ENCODE results near the gene MAPK8IP1. TPM values are rescaled to one million over a fixed set of nuclear protein-coding genes. Genes with fewer than 3 reads are reported as not detected.

The MAPK8IP1 gene
- total RNA-seq, 2 experiments from 2014 or later = 0.56 to 0.64 TPM

DNA sequence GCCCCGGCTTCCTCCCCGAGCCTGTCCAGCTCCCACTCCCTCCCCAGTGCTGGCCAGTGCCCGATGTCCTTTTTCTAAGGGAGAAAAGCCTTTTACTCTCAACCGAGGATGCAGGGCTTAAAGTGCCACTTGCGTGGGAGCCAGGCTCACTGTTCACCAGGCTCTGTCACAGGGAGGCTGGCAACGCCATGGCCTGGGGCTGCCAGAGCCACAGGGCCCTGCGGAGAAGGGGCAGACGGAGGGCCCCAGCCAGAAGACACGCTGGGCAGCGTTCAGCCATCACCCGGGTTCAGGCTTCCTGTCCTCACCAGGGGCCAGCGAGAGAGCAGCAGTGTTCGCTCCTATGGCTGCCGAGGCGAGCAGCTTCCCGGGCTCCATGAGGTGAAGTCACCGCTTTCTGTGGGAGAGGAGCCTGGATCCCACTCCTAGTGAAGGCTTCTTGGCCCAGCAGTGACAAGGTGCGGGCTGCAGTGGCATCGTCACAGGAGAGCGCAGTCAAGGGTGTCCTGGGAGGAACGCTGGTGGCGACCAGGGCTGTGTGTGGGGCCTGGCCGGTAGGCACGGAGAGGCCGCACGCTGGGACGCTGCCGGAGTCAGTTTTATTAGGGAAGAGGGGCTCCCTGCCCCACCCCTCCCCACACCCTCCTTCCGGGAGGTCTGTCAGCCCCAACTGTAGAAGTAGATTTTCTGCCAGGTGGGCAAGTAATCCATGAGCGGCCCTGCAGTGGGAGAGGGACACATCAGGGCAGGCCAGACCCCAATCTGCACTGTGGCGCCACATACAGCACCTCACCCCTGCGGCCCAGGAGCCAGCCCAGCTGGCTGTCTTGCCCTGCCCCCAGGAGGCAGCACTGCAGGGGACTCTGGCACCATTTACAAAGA is 24.4 kb downstream of the MAPK8IP1 start:
- Mint-ChIP-seq H3K9me3 (no peaks in the 10 kb centered on the region), H3K27ac (no peak overlapping the region), H3K4me1 (peaks cover 5% of the 10 kb centered on the region), H3K36me3 (ENCODE audit: low read depth) (peaks cover 15% of the 10 kb centered on the region), H3K4me3 (no peak overlapping the region), H3K27me3 (no peaks in the 10 kb centered on the region)
- DNase-seq = no peak
- CTCF ChIA-PET = no interaction called here
- POLR2A ChIA-PET = no interaction called here

DNA sequence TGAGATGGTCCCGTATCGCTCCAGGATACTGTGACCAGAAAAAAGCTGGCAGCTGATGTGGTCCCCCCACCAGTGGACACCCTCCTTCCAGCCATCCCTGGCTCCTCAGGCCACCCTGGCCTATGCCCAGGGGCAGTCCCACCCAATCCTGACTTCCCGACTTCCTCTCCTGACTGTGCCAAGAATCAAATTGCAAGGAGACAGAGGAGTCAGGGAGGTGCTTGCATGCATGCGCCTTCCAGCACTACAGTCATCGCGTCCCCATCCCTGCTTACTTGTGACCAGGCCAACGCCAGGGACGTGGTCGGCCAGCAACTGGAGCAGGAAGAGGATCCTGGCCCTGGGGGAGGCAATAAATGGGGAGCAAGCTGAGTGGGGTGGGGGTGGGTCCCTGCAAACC is 25.2 kb downstream of the MAPK8IP1 start:
- H3K9me3 Mint-ChIP-seq = no peaks in the 10 kb centered on the region
- peaks cover 8% of the 10 kb centered on the region for H3K4me1 Mint-ChIP-seq
- no peak overlapping the region for H3K27ac Mint-ChIP-seq
- ChIA-PET POLR2A (no interaction called here), CTCF (no interaction called here)
- peaks cover 20% of the 10 kb centered on the region for H3K36me3 Mint-ChIP-seq (ENCODE audit: low read depth)
- H3K4me3 Mint-ChIP-seq = no peak overlapping the region
- no peak for DNase-seq
- no peaks in the 10 kb centered on the region for H3K27me3 Mint-ChIP-seq

DNA sequence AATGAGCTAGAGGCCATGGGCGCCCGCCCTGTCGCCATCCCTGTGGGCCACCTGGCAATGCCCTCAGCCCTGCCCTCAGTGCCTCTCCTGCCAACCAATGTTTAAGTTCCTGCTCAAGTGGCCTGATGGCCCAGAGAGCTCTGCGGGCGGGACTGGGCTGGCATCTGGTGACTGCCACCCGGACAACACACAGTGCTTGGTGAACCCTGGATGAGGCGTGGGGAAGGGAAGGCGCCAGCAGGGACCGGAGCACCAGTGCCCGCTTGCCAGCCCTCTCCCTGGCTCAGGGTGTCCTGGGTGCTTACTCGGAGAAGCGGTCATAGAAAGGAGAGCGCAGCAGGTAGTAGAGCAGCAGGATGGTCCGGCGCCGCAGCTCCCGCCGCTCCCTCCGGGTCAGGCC is 28.1 kb downstream of the MAPK8IP1 start:
- H3K4me3 Mint-ChIP-seq = no peak overlapping the region
- no peaks in the 10 kb centered on the region for H3K27me3 Mint-ChIP-seq
- no peak for DNase-seq
- POLR2A ChIA-PET = no interaction called here
- no peaks in the 10 kb centered on the region for H3K9me3 Mint-ChIP-seq
- peaks cover 22% of the 10 kb centered on the region for H3K36me3 Mint-ChIP-seq (ENCODE audit: low read depth)
- CTCF ChIA-PET = interaction anchor here (0.9 to 1.4 kb wide), 3 partner anchors 13 to 26 kb away, joined by 3 read pairs; no protein-coding TSS in a partner anchor
- H3K4me1 Mint-ChIP-seq = peaks cover 23% of the 10 kb centered on the region
- no peak overlapping the region for H3K27ac Mint-ChIP-seq

DNA sequence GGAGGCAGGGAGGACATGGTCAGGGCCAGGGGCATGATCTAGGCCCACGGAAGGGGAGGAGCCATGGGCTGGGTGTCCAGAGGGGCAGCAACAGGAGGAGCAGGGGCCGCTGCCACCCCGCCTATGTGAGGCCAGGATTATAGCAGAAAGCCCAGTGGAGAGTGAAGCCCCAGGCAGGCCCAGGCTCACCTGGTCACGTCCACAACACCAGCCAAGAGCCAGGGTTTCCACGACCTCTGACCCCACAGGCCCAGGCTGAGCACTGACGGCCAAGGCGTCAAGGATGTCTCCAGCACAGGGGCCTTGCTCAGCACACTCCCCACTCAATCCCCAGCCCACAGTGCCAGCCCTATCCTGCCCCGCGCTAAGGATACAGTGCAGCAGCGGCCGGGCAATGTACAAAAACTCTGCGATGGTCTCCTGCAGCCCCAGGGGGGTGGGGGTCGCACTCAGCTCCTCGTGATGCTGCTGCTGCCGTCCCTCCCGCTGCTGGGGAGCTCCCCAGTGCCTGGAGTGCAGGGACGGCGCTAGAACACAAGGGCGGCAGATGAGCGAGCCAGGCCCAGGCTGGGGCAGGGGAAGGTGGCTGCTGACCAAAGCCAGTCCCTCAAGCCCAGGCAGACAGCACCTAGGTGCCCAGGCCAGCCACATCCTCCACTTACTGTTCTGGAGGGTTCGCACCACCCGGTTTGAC is 28.6 kb downstream of the MAPK8IP1 start:
- H3K4me3 Mint-ChIP-seq = no peak overlapping the region
- no peak for DNase-seq
- H3K27me3 Mint-ChIP-seq = no peaks in the 10 kb centered on the region
- POLR2A ChIA-PET = no interaction called here
- peaks cover 22% of the 10 kb centered on the region for H3K36me3 Mint-ChIP-seq (ENCODE audit: low read depth)
- no peak overlapping the region for H3K27ac Mint-ChIP-seq
- CTCF ChIA-PET = interaction anchor here (1.1 kb wide), 1 partner anchor 13 kb away, joined by 3 read pairs; no protein-coding TSS in a partner anchor
- no peaks in the 10 kb centered on the region for H3K9me3 Mint-ChIP-seq
- peaks cover 29% of the 10 kb centered on the region for H3K4me1 Mint-ChIP-seq

DNA sequence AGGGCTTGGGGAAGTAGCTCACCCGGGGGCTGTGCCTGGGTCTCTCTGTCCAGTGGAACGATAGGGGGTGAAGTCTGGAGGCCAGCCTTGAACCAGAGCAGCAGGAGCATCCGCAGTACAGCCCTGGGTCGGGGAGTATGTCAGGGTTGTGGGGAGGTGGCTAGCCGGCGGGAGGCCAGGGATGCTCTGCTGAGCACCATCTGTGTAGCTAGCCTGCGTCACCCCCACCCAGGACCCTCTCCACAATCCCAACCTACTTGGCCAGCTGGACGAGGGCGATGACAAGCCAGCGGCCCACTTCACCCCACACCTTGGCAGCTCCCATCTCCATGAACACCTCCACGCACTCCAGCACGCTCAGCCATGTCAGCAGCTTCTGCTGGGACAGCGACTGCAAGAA is 30.0 kb downstream of the MAPK8IP1 start:
- H3K4me3 Mint-ChIP-seq = no peak overlapping the region
- ChIA-PET CTCF (no interaction called here), POLR2A (no interaction called here)
- no peaks in the 10 kb centered on the region for H3K9me3 Mint-ChIP-seq
- H3K27ac Mint-ChIP-seq = no peak overlapping the region
- no peak for DNase-seq
- no peaks in the 10 kb centered on the region for H3K27me3 Mint-ChIP-seq
- peaks cover 22% of the 10 kb centered on the region for H3K36me3 Mint-ChIP-seq (ENCODE audit: low read depth)
- peaks cover 40% of the 10 kb centered on the region for H3K4me1 Mint-ChIP-seq

DNA sequence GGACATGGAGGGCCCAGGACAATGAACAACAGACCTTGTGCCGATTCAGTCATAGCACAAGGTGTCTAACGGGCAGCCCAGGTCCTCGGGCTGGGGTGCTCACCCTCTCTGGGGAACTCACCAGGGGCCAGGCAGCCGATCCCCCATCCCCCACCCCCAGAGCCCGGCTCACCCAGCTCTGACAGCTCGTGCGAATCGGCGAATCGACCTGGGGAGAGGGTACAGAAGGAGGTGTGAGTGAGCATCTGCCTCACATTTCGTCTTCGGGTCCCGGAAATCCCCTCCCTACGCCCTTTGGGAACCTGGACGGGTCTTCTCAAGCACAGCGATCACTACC is 31.8 kb downstream of the MAPK8IP1 start:
- ChIA-PET CTCF (interaction anchor here (0.6 to 1.8 kb wide), 2 partner anchors 10 to 971 kb away, joined by 3 read pairs; partner anchors contain the start of gene FREY1), POLR2A (no interaction called here)
- Mint-ChIP-seq H3K9me3 (no peaks in the 10 kb centered on the region), H3K27ac (peak overlapping the region; percentile 99), H3K27me3 (peaks cover 6% of the 10 kb centered on the region), H3K4me1 (peaks cover 43% of the 10 kb centered on the region), H3K4me3 (peak overlapping the region; percentile 93), H3K36me3 (ENCODE audit: low read depth) (peaks cover 17% of the 10 kb centered on the region)
- peak; percentile 38 for DNase-seq

DNA sequence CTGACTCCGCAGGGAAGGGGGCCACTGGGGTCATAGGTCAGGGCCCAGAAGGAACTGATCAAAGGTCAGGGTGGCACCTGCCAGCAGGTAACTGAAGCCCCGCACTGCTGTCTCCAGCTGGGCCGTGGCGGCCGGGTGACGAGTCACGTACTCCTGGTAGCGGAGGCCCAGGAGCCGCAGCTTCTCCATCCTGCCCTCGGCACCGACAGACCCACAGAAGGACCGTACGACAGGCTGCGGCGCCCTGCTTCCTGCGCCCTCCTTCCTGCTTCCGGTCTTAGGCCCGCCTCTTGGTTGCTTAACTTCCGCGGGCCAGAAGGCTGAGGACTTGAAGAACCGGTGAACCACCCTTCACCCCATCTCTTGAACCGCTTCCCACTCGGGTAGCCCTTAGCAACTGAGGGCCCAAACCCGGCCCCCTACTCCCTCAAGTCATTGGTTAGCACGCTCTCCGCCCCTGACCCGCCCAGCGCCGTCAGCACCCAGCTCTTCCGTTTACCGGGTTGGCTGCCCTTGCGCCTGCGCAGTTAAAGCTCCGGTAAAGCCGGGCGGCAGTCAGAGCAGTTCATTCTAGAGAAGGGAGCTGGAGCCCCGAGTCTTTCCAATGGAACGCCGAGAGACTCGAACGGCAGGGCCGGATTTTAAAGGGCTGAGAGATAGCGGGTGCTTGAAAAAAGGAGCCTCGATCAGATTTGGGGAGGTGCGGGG is 32.3 kb downstream of the MAPK8IP1 start, which contains the start of gene PEX16:
TSS of gene PEX16 (minus strand) at position 255 of the 708 bp plus-strand sequence. CDS start at position 189, 66 bp downstream.
- peaks cover 17% of the 10 kb centered on the region for H3K36me3 Mint-ChIP-seq (ENCODE audit: low read depth)
- peak; percentile 97 for DNase-seq
- H3K4me3 Mint-ChIP-seq = peak within 1 kb of the TSS; percentile 93
- peaks cover 6% of the 10 kb centered on the region for H3K27me3 Mint-ChIP-seq
- H3K9me3 Mint-ChIP-seq = no peaks in the 10 kb centered on the region
- H3K4me1 Mint-ChIP-seq = peaks cover 43% of the 10 kb centered on the region
- CTCF ChIA-PET = interaction anchor here (0.6 to 2.8 kb wide), 4 partner anchors 10 to 971 kb away, joined by 3 to 10 read pairs (median 4); partner anchors contain the start of gene FREY1
- peak within 1 kb of the TSS; percentile 99 for H3K27ac Mint-ChIP-seq
- POLR2A ChIA-PET = interaction anchor here (0.6 kb wide), 2 partner anchors 62 to 321 kb away, joined by 3 to 4 read pairs; no protein-coding TSS in a partner anchor

DNA sequence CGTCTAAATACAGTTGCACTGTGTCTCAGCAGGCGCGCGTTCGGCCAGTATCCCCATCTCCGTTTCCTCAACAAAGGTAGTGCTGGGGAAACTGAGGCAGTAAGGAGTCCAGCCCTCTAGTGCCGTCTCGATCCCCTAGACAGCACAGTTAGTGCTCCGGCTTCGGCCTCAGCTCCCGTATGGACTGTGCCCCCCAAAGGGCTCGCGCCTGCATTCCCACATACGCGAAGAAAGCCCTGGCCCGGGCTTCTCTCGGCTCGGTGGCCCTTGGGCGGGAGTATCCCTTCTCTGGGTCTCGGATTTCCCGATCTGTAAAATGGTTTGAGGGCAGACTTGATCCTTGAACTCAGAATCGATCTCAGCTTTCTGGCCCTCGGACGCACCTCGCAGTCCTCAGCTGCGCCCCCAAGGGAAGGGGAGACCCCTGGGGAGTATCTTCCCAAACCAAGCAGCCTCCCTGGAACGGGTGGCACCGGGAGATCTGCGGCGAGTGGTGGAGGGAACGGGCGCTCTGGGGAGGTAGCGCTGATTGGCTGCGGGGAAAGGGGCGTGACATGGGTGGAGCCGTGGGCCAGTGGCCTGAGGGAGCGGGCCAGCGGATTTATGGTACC is 33.0 kb downstream of the MAPK8IP1 start:
- H3K4me3 Mint-ChIP-seq = peak overlapping the region; percentile 93
- H3K36me3 Mint-ChIP-seq (ENCODE audit: low read depth) = peaks cover 19% of the 10 kb centered on the region
- peak; percentile 70 for DNase-seq
- no peaks in the 10 kb centered on the region for H3K9me3 Mint-ChIP-seq
- H3K4me1 Mint-ChIP-seq = peaks cover 46% of the 10 kb centered on the region
- H3K27ac Mint-ChIP-seq = peak overlapping the region; percentile 99
- ChIA-PET CTCF (interaction anchor here (1.1 to 2.8 kb wide), 2 partner anchors 10 to 76 kb away, joined by 4 to 10 read pairs; no protein-coding TSS in a partner anchor), POLR2A (interaction anchor here (0.6 kb wide), 1 partner anchor 9 kb away, joined by 3 read pairs; no protein-coding TSS in a partner anchor)
- H3K27me3 Mint-ChIP-seq = peaks cover 9% of the 10 kb centered on the region

DNA sequence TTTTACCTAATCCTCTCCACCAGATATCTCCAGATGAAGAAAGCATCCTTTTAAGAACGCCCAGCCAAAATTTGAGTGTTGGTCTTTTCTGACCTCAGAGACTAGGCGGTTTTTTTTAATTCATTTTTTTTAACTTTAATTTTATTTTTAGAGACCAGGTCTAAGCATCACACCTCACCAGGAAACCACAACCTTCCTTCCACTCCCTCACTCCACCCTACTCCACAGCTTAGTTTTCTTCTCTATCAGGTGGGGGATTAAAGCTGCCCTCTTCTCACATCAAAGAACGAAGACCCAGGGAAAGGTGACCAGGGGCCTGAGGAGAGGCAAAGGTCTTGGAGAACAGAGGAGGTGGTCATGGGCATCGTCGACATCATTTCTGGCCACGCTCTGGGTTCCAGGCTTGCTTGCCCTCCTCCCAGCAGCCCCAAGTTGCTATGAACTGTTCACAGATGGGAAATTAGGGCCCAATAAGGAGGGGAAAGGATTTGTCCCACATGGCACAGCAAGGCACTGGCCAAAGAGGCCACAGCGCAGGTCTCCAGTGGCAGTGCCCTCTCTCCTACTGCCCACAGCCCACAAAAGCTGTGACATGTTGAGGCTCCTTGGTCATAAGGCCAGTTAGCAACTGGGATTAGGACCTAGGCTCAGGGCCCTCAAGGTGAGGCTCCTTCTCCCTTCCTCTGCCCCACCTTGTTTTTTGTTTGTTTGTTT is 33.7 kb downstream of the MAPK8IP1 start:
- no peak for DNase-seq
- H3K27ac Mint-ChIP-seq = peak overlapping the region; percentile 99
- H3K36me3 Mint-ChIP-seq (ENCODE audit: low read depth) = peaks cover 16% of the 10 kb centered on the region
- peaks cover 47% of the 10 kb centered on the region for H3K4me1 Mint-ChIP-seq
- H3K27me3 Mint-ChIP-seq = peaks cover 13% of the 10 kb centered on the region
- peak overlapping the region; percentile 93 for H3K4me3 Mint-ChIP-seq
- CTCF ChIA-PET = interaction anchor here (1.2 to 2.8 kb wide), 2 partner anchors 10 to 46 kb away, joined by 3 to 10 read pairs; no protein-coding TSS in a partner anchor
- H3K9me3 Mint-ChIP-seq = no peaks in the 10 kb centered on the region
- POLR2A ChIA-PET = interaction anchor here (0.6 kb wide), 1 partner anchor 9 kb away, joined by 3 read pairs; no protein-coding TSS in a partner anchor

DNA sequence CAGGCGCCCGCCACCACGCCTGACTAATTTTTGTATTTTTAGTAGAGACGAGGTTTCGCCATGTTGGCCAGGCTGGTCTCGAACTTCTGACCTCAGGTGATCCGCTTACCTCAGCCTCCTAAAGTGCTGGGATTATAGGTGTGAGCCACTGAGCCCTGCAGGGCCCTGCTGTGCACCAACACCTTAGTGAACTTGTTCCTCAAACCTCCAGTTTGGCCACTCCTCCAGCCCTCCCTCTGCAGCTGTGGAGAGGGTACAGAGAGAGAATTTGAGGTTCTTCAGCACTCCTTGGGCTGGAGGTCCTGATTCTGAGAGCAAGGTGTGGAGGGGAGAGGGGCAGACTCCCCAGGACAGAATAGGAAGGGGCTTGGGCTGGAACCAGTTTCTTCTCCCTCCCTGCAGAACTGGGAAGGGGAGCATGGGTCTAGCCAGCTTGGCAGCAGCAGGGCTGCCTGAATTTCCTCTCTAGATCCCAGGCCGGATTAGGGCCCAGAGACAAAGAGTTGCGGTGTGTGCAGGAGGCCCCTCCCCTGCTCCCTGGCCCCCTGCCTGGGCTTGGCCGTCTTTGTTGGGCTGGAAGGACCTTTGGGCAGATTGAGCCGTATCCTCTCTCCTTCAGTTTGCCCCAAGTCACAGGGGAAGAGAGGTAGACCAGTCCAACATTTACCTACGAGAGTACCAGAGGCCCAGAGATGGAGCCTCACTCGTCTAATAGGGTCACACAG is 34.5 kb downstream of the MAPK8IP1 start:
- Mint-ChIP-seq H3K36me3 (ENCODE audit: low read depth) (peaks cover 12% of the 10 kb centered on the region), H3K9me3 (no peaks in the 10 kb centered on the region), H3K4me1 (peaks cover 47% of the 10 kb centered on the region), H3K4me3 (peak overlapping the region; percentile 34), H3K27me3 (peaks cover 22% of the 10 kb centered on the region), H3K27ac (peak overlapping the region; percentile 99)
- ChIA-PET CTCF (interaction anchor here (1.2 to 2.8 kb wide), 2 partner anchors 9 to 45 kb away, joined by 3 to 10 read pairs; no protein-coding TSS in a partner anchor), POLR2A (no interaction called here)
- DNase-seq = no peak

All from activated CD4-positive, alpha-beta T cell treated with anti-CD3 and anti-CD28 coated beads, Interleukin-2, amount 10 ng/mL, durations not matched to agents 7 days and 5 days (primary cell).